ENCODE results near the gene VEPH1. TPM values are rescaled to one million over a fixed set of nuclear protein-coding genes. Genes with fewer than 3 reads are reported as not detected.
A peak's percentile ranks its signal among the peaks of the same experiment; 100 is the strongest.

The VEPH1 gene
- total and polyA plus RNA-seq, 2 donors from 2014 or later = 17.8 to 29.2 TPM

GRCh38 chr3:157285966-157286365 lies 217.2 kb downstream of the VEPH1 start:
- intact Hi-C loops (cut with DNase I) = no loop called here
- no peak overlapping the region for H3K9ac ChIP-seq (ENCODE audit: low read length in 3 of 3)
- no peaks in the 10 kb centered on the region for H3K27me3 ChIP-seq (ENCODE audit: control insufficient read depth, insufficient read depth, low read length)
- no peak overlapping the region for H3K27ac ChIP-seq (ENCODE audit: low read depth in 2 of 2, low read length in 2 of 2)
- TF ChIP-seq CTCF (IDR thresholded peaks at IDR 0.05; ENCODE audit: borderline replicate concordance, extremely low read depth, insufficient read depth) = no peak
- peaks cover 0 to 2% (median 0%) of the 10 kb centered on the region in 3 donors for H3K36me3 ChIP-seq (ENCODE audit: control insufficient read depth in 2 of 3, insufficient read depth in 3 of 3, low read length in 3 of 3)
- H3K9me3 ChIP-seq (ENCODE audit: control insufficient read depth in 2 of 3, insufficient read depth in 1 of 3, low read length in 3 of 3) = no peaks in the 10 kb centered on the region
- no peak overlapping the region for H3K4me3 ChIP-seq (ENCODE audit: low read length in 3 of 3)
- DNase-seq (no peak), FAIRE-seq (no peak)
- H3K4me1 ChIP-seq (ENCODE audit: control insufficient read depth in 2 of 3, insufficient read depth in 2 of 3, low read depth in 1 of 3, low read length in 3 of 3) = no peaks in the 10 kb centered on the region

- H3K27me3 ChIP-seq (ENCODE audit: control insufficient read depth, insufficient read depth, low read length) = no peaks in the 10 kb centered on the region
- no peak overlapping the region for H3K27ac ChIP-seq (ENCODE audit: low read depth in 2 of 2, low read length in 2 of 2)
- H3K9ac ChIP-seq (ENCODE audit: low read length in 3 of 3) = no peak overlapping the region
- TF ChIP-seq CTCF (IDR thresholded peaks at IDR 0.05; ENCODE audit: borderline replicate concordance, extremely low read depth, insufficient read depth) = no peak
- peaks cover 0 to 2% (median 0%) of the 10 kb centered on the region in 3 donors for H3K36me3 ChIP-seq (ENCODE audit: control insufficient read depth in 2 of 3, insufficient read depth in 3 of 3, low read length in 3 of 3)
- FAIRE-seq (no peak), DNase-seq (no peak)
- no peak overlapping the region for H3K4me3 ChIP-seq (ENCODE audit: low read length in 3 of 3)
- intact Hi-C loops (cut with DNase I) = no loop called here
- H3K9me3 ChIP-seq (ENCODE audit: control insufficient read depth in 2 of 3, insufficient read depth in 1 of 3, low read length in 3 of 3) = no peaks in the 10 kb centered on the region
- no peaks in the 10 kb centered on the region for H3K4me1 ChIP-seq (ENCODE audit: control insufficient read depth in 2 of 3, insufficient read depth in 2 of 3, low read depth in 1 of 3, low read length in 3 of 3)
Observed at GRCh38 chr3:157285141-157285540, 218.1 kb downstream of the VEPH1 start.

- H3K36me3 ChIP-seq (ENCODE audit: control insufficient read depth in 2 of 3, insufficient read depth in 3 of 3, low read length in 3 of 3) = peaks cover 0 to 2% (median 0%) of the 10 kb centered on the region in 3 donors
- no peak overlapping the region for H3K9ac ChIP-seq (ENCODE audit: low read length in 3 of 3)
- no peaks in the 10 kb centered on the region for H3K4me1 ChIP-seq (ENCODE audit: control insufficient read depth in 2 of 3, insufficient read depth in 2 of 3, low read depth in 1 of 3, low read length in 3 of 3)
- H3K27ac ChIP-seq (ENCODE audit: low read depth in 2 of 2, low read length in 2 of 2) = no peak overlapping the region
- no peak for FAIRE-seq
- H3K4me3 ChIP-seq (ENCODE audit: low read length in 3 of 3) = no peak overlapping the region
- H3K9me3 ChIP-seq (ENCODE audit: control insufficient read depth in 2 of 3, insufficient read depth in 1 of 3, low read length in 3 of 3) = no peaks in the 10 kb centered on the region
- TF ChIP-seq CTCF (IDR thresholded peaks at IDR 0.05; ENCODE audit: borderline replicate concordance, extremely low read depth, insufficient read depth) = no peak
- H3K27me3 ChIP-seq (ENCODE audit: control insufficient read depth, insufficient read depth, low read length) = no peaks in the 10 kb centered on the region
- peak in 1 of 5 donors; percentile 26 for DNase-seq
- intact Hi-C loops (cut with DNase I) = no loop called here
Observed at GRCh38 chr3:157284688-157285087, 218.5 kb downstream of the VEPH1 start.

Measured in kidney (tissue), 14 donors.